GM12878 (cell line): ENCODE measurements around the gene SPAG7. TPM values are rescaled to one million over a fixed set of nuclear protein-coding genes. Genes with fewer than 3 reads are reported as not detected.
A peak's percentile ranks its signal among the peaks of the same experiment; 100 is the strongest.

ENCODE experiments used
- ASH2L ChIP-seq: fragments of 300-600, 200-600 bp; sonication (generic); IDR thresholded peaks from 2 replicates; pipeline ENCODE4 v1.6.1; 2017; ENCODE audit warnings: low read depth, mild to moderate bottlenecking, borderline replicate concordance
- BACH1 ChIP-seq: fragments of 450-650 bp; IDR thresholded peaks from 2 replicates; pipeline ENCODE4 v1.6.1; 2017; ENCODE audit warnings: mild to moderate bottlenecking, borderline replicate concordance
- CEBPB ChIP-seq, 2 experiments: fragments of 150-350 bp in 1 of 2; IDR thresholded peaks; 2 replicates each; pipeline ENCODE4 v1.6.1; 2012 to 2014; ENCODE audit warnings: low read depth in 2 of 2, low read length in 2 of 2, borderline replicate concordance in 1 of 2, inconsistent platforms in 1 of 2
- CREM ChIP-seq: IDR thresholded peaks from 2 replicates; pipeline ENCODE4 v1.6.1; 2014; ENCODE audit warnings: antibody characterized with exemption, low read depth
- ESRRA ChIP-seq: IDR thresholded peaks from 2 replicates; pipeline ENCODE4 v1.6.1; 2012; ENCODE audit warnings: mild to moderate bottlenecking, low read length, improper control_type of control experiment
- GATAD2B ChIP-seq: fragments of 450-650 bp; conservative IDR thresholded peaks from 2 replicates; pipeline ENCODE4 v1.6.1; 2017; ENCODE audit warnings: low read depth, mild to moderate bottlenecking, moderate library complexity
- KAT2A ChIP-seq: conservative IDR thresholded peaks from 2 replicates; pipeline ENCODE4 v1.6.1; 2011; ENCODE audit warnings: low read depth, low read length; ENCODE audit not compliant: control insufficient read depth
- MEF2B ChIP-seq: fragments of 450-650 bp; IDR thresholded peaks from 2 replicates; pipeline ENCODE4 v1.6.1; 2018; ENCODE audit warnings: mild to moderate bottlenecking, moderate library complexity; ENCODE audit not compliant: partially characterized antibody, poor library complexity, severe bottlenecking
- NFYB ChIP-seq: IDR thresholded peaks from 2 replicates; pipeline ENCODE4 v1.6.1; 2011; ENCODE audit warnings: low read depth, mild to moderate bottlenecking, low read length, improper control_type of control experiment, moderate library complexity; ENCODE audit not compliant: insufficient read depth
- NR2F1 ChIP-seq: fragments of 450-650 bp; conservative IDR thresholded peaks from 2 replicates; pipeline ENCODE4 v1.6.1; 2017; ENCODE audit warnings: mild to moderate bottlenecking
- POLR2AphosphoS2 ChIP-seq: IDR thresholded peaks from 2 replicates; pipeline ENCODE4 v1.6.1; 2011; ENCODE audit warnings: low read depth, mild to moderate bottlenecking, low read length, improper control_type of control experiment, moderate library complexity
- SRF ChIP-seq, 2 experiments: IDR thresholded peaks; 2 replicates each; pipeline ENCODE4 v1.6.1; 2011; ENCODE audit warnings: low read depth in 2 of 2, low read length in 2 of 2, mild to moderate bottlenecking in 1 of 2, moderate library complexity in 1 of 2
- polyA plus RNA-seq, 11 experiments: library from polyadenylated mRNA; depleted of rRNA in 4 of 11; unstranded in 6 of 11; stranded (reverse) in 5 of 11; fragments of >200 nt; fragmentation: Nextera tagmentation in 4 of 11; fragmentation: Illumina TruSeq in 1 of 11; extraction: Ambion mirVana in 4 of 11; extraction: Trizol in 1 of 11; gene quantifications; 1 replicate in 1 of 11; 2 replicates in 10 of 11; pipeline versions ENCODE4 v1.2.1 to v1.2.3, GENCODE V29; 2011 to 2016; ENCODE audit warnings: inconsistent platforms in 2 of 11, missing spikeins in 2 of 11, low read depth in 1 of 11
- total RNA-seq, 4 experiments: library from RNA; depleted of rRNA in 3 of 4; stranded (reverse); fragments of >200 nt in 3 of 4; fragmentation: Illumina TruSeq in 1 of 4; extraction: Trizol in 1 of 4; gene quantifications; 2 replicates each; pipeline versions ENCODE4 v1.2.1 to v1.2.3, GENCODE V29; 2013 to 2021
- TF ChIP-seq, protein P1 (sequence below): fragments of 450-650 bp; IDR thresholded peaks from 2 replicates; pipeline ENCODE4 v1.6.1; 2017; ENCODE audit warnings: antibody characterized with exemption, mild to moderate bottlenecking, moderate library complexity
- TF ChIP-seq, protein P2 (sequence below): IDR thresholded peaks from 2 replicates; pipeline ENCODE4 v1.6.1; 2011; ENCODE audit warnings: mild to moderate bottlenecking, low read depth, low read length, moderate library complexity; ENCODE audit not compliant: insufficient replicate concordance
- TF ChIP-seq, protein P3 (sequence below): fragments of 450-650 bp; formaldehyde crosslinking; IDR thresholded peaks from 2 replicates; pipeline ENCODE4 v1.4.0; 2022; ENCODE audit warnings: mild to moderate bottlenecking, moderate library complexity
- TF ChIP-seq, protein P4 (sequence below): fragments of 450-650 bp; IDR thresholded peaks from 2 replicates; pipeline ENCODE4 v1.6.1; 2017; ENCODE audit warnings: low read depth, mild to moderate bottlenecking, moderate library complexity
- TF ChIP-seq, protein P5 (sequence below): IDR thresholded peaks from 2 replicates; pipeline ENCODE4 v1.6.1; 2011; ENCODE audit warnings: borderline replicate concordance, low read depth, mild to moderate bottlenecking, moderate library complexity, mixed read lengths, low read length; ENCODE audit not compliant: insufficient read depth; ENCODE audit errors: extremely low read length

Gene SPAG7
- total and polyA plus RNA-seq, 10 of the 15 experiments (the other 5 are each of a cell fraction or from before 2014, with no cell fraction given), result 7.9 to 146 (median 88.7) TPM

DNA sequence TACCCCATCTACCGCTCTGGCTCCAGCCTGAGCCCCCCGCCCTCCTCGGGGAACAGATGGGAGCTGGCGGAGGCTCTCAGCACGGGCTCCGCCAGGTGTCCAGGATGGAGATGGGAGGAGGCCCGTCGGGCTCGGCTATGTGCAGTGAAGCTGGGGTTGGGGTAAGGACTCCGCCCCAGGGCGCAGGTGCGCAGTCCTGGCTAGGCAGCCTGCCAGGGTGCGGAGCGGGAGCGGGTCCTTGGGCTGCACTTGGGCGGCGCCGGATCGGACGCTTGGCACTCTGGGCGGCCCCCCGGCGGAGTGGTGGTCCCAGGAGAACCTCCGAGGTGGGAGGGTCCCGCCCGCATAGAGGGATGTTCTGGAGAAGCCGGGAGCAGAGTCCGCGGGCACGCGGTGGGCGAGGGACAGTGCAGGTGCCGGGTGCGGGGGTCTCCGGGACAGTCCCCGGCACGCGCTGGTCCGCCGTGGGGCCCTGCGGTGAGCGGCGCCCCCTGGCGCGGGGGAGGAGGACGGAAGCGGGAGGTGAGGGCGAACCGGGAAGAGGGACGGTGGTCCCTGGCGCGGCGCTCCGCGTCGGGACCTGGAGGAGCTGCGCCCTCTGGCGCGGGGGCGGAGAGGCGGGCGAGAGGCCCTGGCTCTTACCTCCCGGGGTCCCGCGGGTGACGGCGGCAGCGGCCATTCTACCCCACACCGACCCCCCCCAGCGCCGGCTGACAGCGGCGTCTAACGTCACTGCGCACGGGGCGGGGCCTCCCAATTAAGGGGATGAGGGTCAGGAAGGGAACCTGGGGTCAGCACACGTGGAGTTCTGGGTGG lies 19.5 kb upstream of the SPAG7 start, which contains the start of gene CAMTA2 (continued):
- TF ChIP-seq, protein P1, sequence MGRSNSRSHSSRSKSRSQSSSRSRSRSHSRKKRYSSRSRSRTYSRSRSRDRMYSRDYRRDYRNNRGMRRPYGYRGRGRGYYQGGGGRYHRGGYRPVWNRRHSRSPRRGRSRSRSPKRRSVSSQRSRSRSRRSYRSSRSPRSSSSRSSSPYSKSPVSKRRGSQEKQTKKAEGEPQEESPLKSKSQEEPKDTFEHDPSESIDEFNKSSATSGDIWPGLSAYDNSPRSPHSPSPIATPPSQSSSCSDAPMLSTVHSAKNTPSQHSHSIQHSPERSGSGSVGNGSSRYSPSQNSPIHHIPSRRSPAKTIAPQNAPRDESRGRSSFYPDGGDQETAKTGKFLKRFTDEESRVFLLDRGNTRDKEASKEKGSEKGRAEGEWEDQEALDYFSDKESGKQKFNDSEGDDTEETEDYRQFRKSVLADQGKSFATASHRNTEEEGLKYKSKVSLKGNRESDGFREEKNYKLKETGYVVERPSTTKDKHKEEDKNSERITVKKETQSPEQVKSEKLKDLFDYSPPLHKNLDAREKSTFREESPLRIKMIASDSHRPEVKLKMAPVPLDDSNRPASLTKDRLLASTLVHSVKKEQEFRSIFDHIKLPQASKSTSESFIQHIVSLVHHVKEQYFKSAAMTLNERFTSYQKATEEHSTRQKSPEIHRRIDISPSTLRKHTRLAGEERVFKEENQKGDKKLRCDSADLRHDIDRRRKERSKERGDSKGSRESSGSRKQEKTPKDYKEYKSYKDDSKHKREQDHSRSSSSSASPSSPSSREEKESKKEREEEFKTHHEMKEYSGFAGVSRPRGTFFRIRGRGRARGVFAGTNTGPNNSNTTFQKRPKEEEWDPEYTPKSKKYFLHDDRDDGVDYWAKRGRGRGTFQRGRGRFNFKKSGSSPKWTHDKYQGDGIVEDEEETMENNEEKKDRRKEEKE, result no peak
- TF ChIP-seq CEBPB (IDR thresholded peaks at IDR 0.05; ENCODE audit: borderline replicate concordance in 1 of 2, low read depth in 2 of 2, low read length in 2 of 2) (no peak), KAT2A (no peak), SRF (IDR thresholded peaks at IDR 0.05; ENCODE audit: low read depth in 2 of 2, low read length in 2 of 2) (peak; percentile 82 to 91), ESRRA (0 out of 2 replicates have a peak, but pooled peaks have one; percentile 48), CREM (peak; percentile 89), POLR2AphosphoS2 (peak; percentile 45; the same call in 1 of the 2 replicates), NR2F1 (peak; percentile 96), ASH2L (no peak), MEF2B (peak; percentile 39), NFYB (no peak), BACH1 (peak; percentile 67), GATAD2B (peak; percentile 97; the same call in 1 of the 2 replicates)
- TF ChIP-seq, protein P2, sequence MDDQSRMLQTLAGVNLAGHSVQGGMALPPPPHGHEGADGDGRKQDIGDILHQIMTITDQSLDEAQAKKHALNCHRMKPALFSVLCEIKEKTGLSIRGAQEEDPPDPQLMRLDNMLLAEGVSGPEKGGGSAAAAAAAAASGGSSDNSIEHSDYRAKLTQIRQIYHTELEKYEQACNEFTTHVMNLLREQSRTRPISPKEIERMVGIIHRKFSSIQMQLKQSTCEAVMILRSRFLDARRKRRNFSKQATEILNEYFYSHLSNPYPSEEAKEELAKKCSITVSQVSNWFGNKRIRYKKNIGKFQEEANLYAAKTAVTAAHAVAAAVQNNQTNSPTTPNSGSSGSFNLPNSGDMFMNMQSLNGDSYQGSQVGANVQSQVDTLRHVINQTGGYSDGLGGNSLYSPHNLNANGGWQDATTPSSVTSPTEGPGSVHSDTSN, result peak; percentile 6
- TF ChIP-seq, protein P3, sequence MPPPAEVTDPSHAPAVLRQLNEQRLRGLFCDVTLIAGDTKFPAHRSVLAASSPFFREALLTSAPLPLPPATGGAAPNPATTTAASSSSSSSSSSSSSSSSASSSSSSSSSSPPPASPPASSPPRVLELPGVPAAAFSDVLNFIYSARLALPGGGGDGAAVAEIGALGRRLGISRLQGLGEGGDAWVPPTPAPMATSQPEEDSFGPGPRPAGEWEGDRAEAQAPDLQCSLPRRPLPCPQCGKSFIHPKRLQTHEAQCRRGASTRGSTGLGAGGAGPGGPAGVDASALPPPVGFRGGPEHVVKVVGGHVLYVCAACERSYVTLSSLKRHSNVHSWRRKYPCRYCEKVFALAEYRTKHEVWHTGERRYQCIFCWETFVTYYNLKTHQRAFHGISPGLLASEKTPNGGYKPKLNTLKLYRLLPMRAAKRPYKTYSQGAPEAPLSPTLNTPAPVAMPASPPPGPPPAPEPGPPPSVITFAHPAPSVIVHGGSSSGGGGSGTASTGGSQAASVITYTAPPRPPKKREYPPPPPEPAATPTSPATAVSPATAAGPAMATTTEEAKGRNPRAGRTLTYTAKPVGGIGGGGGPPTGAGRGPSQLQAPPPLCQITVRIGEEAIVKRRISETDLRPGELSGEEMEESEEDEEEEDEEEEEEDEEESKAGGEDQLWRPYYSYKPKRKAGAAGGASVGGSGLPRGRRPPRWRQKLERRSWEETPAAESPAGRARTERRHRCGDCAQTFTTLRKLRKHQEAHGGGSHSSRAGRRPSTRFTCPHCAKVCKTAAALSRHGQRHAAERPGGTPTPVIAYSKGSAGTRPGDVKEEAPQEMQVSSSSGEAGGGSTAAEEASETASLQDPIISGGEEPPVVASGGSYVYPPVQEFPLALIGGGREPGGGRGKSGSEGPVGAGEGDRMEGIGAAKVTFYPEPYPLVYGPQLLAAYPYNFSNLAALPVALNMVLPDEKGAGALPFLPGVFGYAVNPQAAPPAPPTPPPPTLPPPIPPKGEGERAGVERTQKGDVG (CRISPR knock-in tag), result no peak
- TF ChIP-seq, protein P4, sequence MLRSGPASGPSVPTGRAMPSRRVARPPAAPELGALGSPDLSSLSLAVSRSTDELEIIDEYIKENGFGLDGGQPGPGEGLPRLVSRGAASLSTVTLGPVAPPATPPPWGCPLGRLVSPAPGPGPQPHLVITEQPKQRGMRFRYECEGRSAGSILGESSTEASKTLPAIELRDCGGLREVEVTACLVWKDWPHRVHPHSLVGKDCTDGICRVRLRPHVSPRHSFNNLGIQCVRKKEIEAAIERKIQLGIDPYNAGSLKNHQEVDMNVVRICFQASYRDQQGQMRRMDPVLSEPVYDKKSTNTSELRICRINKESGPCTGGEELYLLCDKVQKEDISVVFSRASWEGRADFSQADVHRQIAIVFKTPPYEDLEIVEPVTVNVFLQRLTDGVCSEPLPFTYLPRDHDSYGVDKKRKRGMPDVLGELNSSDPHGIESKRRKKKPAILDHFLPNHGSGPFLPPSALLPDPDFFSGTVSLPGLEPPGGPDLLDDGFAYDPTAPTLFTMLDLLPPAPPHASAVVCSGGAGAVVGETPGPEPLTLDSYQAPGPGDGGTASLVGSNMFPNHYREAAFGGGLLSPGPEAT, result peak; percentile 47; the same call in 1 of the 2 replicates
- TF ChIP-seq, protein P5, sequence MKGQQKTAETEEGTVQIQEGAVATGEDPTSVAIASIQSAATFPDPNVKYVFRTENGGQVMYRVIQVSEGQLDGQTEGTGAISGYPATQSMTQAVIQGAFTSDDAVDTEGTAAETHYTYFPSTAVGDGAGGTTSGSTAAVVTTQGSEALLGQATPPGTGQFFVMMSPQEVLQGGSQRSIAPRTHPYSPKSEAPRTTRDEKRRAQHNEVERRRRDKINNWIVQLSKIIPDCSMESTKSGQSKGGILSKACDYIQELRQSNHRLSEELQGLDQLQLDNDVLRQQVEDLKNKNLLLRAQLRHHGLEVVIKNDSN, result peak; percentile 2
